ENCODE data around the gene IFI44. TPM values are rescaled to one million over a fixed set of nuclear protein-coding genes. Genes with fewer than 3 reads are reported as not detected.
A peak's percentile ranks its signal among the peaks of the same experiment; 100 is the strongest.

IFI44 gene
- total RNA-seq (2014; rRNA removed; shearing (Covaris generic)) = not detected in 2 replicates

- no peak within 1 kb of the TSS for H3K4me3 ChIP-seq (ENCODE audit: insufficient read depth, low read depth, low read length)
- H3K27me3 ChIP-seq (ENCODE audit: control insufficient read depth, insufficient read depth, low read length) = no peaks in the 10 kb centered on the region; the same call in 1 of the 2 replicates
- no peak for DNase-seq
- no peaks in the 10 kb centered on the region for H3K36me3 ChIP-seq (replicated peaks; ENCODE audit: control insufficient read depth, insufficient read depth, low read length)
Observed at GRCh38 chr1:78649628-78650027, at the start of gene IFI44. Gene IFI44, plus strand, starts transcription at chr1:78649831. Its CDS starts 365 bp downstream, at chr1:78650196.

GRCh38 chr1:78601068-78601467 lies 48.6 kb upstream of the IFI44 start:
- no peaks in the 10 kb centered on the region for H3K27me3 ChIP-seq (ENCODE audit: control insufficient read depth, insufficient read depth, low read length)
- no peaks in the 10 kb centered on the region for H3K36me3 ChIP-seq (replicated peaks; ENCODE audit: control insufficient read depth, insufficient read depth, low read length)
- no peak overlapping the region for H3K4me3 ChIP-seq (ENCODE audit: insufficient read depth, low read depth, low read length)
- DNase-seq = no peak

DNA sequence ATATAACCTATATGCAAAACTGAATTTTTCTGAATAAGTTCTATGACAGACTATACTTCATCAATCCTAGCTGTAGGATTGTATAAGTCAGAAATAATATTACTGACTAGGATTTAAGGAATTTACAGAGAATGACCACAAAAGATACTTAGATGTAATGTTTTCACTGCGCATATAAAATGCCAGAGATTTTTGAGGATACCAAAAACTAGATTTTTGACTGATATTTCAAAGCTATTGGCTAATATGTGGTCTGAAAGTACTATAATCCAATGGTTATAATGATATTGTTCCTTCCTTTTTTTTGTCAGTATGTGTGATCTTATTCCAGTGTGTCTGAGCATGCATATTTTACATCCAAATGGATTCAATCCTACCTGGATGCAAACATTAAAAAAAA lies 46.4 kb upstream of the IFI44 start:
- Histone ChIP-seq H3K36me3 (replicated peaks; ENCODE audit: control insufficient read depth, insufficient read depth, low read length) (no peaks in the 10 kb centered on the region), H3K4me3 (ENCODE audit: insufficient read depth, low read depth, low read length) (no peak overlapping the region), H3K27me3 (ENCODE audit: control insufficient read depth, insufficient read depth, low read length) (no peaks in the 10 kb centered on the region)
- no peak for DNase-seq

DNA sequence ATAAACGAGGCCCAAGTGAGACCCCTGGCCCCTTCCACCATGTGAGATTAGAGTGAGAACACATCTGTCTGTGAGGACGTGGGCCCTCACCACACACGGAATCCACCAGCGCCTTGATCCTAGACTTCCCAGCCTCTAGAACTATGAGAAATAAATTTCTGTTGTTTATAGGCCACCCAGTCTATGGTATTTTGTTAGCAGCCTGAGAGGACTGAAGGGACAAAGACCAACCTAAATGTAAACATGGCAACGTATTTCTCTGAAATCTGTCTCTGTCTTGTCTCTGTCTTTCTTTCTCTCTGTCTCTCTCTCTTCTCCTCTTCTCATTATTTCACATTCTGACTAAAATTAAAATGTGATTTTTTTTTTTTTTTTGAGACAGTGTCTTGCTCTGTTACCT lies 45.0 kb upstream of the IFI44 start:
- H3K36me3 ChIP-seq (replicated peaks; ENCODE audit: control insufficient read depth, insufficient read depth, low read length) = no peaks in the 10 kb centered on the region
- no peak for DNase-seq
- no peak overlapping the region for H3K4me3 ChIP-seq (ENCODE audit: insufficient read depth, low read depth, low read length)
- H3K27me3 ChIP-seq (ENCODE audit: control insufficient read depth, insufficient read depth, low read length) = no peaks in the 10 kb centered on the region

- H3K4me3 ChIP-seq (ENCODE audit: insufficient read depth, low read depth, low read length) = no peak overlapping the region
- DNase-seq = no peak
- H3K27me3 ChIP-seq (ENCODE audit: control insufficient read depth, insufficient read depth, low read length) = no peaks in the 10 kb centered on the region
- H3K36me3 ChIP-seq (replicated peaks; ENCODE audit: control insufficient read depth, insufficient read depth, low read length) = no peaks in the 10 kb centered on the region
Observed at GRCh38 chr1:78606274-78606673, 43.4 kb upstream of the IFI44 start.

DNA sequence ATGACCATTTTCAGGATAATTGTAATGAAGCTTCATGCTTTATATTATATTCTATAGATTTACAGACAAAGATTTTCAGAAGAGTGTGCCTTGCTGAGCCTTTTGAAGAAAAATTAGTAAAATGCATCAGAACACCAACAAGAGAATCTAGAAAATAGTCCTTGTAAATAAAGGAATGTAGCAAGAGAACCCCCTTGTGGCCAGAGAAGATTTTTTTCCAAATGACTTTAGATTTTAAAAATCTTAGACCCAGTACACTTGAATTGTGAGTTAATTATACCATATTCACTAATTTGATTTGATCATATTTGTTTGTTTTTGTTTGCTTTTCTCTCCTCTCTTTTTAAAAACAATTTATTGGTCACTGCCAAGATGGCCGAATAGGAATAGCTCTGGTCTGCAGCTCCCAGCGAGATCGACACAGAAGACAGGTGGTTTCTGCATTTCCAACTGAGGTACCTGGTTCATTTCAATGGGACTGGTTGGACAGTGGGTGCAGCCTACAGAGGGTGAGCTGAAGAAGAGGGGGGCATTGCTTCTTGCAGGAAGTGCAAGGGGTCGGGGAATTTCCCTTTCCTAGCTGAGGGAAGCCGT lies 42.2 kb upstream of the IFI44 start:
- Histone ChIP-seq H3K4me3 (ENCODE audit: insufficient read depth, low read depth, low read length) (no peak overlapping the region), H3K36me3 (replicated peaks; ENCODE audit: control insufficient read depth, insufficient read depth, low read length) (no peaks in the 10 kb centered on the region), H3K27me3 (ENCODE audit: control insufficient read depth, insufficient read depth, low read length) (no peaks in the 10 kb centered on the region)
- no peak for DNase-seq

DNA sequence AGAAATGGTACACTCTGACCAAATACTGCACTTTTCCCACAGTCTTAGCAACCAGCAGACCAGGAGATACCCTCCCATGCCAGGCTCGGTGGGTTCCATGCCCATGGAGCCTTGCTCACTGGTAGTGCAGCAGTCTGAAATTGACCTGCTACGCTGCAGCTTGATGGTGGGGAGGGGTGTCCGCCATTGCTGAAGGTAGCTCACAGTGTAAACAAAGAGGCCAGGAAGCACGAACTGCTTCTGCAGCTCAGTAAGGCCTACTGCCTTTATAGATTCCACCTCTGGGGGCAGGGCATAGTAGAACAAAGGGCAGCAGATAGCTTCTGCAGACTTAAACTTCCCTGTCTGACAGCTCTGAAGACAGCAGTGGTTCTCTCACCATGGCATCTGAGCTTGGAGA lies 41.7 kb upstream of the IFI44 start:
- DNase-seq = no peak
- no peaks in the 10 kb centered on the region for H3K27me3 ChIP-seq (ENCODE audit: control insufficient read depth, insufficient read depth, low read length)
- H3K36me3 ChIP-seq (replicated peaks; ENCODE audit: control insufficient read depth, insufficient read depth, low read length) = no peaks in the 10 kb centered on the region
- no peak overlapping the region for H3K4me3 ChIP-seq (ENCODE audit: insufficient read depth, low read depth, low read length)

DNA sequence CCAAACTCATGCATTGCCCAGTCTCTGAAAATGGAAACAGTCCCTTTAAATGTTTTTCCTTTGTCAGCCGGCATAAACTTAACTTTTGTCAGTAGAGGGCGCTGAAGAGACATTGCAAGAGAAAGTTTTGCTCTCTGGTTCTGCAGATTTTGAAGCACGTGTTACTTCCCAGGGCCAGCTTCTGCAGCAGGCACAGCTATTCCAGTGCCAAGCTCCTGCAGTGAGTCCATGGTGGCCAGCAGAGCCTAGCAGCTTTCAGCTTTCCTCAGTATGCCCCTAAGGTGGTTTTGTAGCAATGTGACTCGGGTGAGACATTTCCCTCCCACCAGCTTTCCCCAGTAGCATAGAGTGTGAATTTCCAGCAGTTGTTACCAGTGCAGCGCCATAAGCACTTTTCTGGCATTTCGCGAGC lies 32.0 kb upstream of the IFI44 start:
- H3K36me3 ChIP-seq (replicated peaks; ENCODE audit: control insufficient read depth, insufficient read depth, low read length) = no peaks in the 10 kb centered on the region
- peak; percentile 11 for DNase-seq
- no peak overlapping the region for H3K4me3 ChIP-seq (ENCODE audit: insufficient read depth, low read depth, low read length)
- no peaks in the 10 kb centered on the region; the same call in 1 of the 2 replicates for H3K27me3 ChIP-seq (ENCODE audit: control insufficient read depth, insufficient read depth, low read length)

GRCh38 chr1:78619032-78619431 lies 30.6 kb upstream of the IFI44 start:
- no peaks in the 10 kb centered on the region for H3K36me3 ChIP-seq (replicated peaks; ENCODE audit: control insufficient read depth, insufficient read depth, low read length)
- H3K4me3 ChIP-seq (ENCODE audit: insufficient read depth, low read depth, low read length) = no peak overlapping the region
- no peaks in the 10 kb centered on the region; the same call in 1 of the 2 replicates for H3K27me3 ChIP-seq (ENCODE audit: control insufficient read depth, insufficient read depth, low read length)
- DNase-seq = no peak

- H3K36me3 ChIP-seq (replicated peaks; ENCODE audit: control insufficient read depth, insufficient read depth, low read length) = no peaks in the 10 kb centered on the region
- no peak overlapping the region for H3K4me3 ChIP-seq (ENCODE audit: insufficient read depth, low read depth, low read length)
- no peaks in the 10 kb centered on the region; the same call in 1 of the 2 replicates for H3K27me3 ChIP-seq (ENCODE audit: control insufficient read depth, insufficient read depth, low read length)
Observed at GRCh38 chr1:78619446-78619802, 30.2 kb upstream of the IFI44 start.

GRCh38 chr1:78619803-78620579 lies 29.6 kb upstream of the IFI44 start, which contains the start of gene IFI44L:
Gene IFI44L, plus strand, starts transcription at chr1:78620448. Its CDS starts 7,468 bp downstream, at chr1:78627916.
- Histone ChIP-seq H3K4me3 (ENCODE audit: insufficient read depth, low read depth, low read length) (no peak within 1 kb of the TSS), H3K36me3 (replicated peaks; ENCODE audit: control insufficient read depth, insufficient read depth, low read length) (no peaks in the 10 kb centered on the region), H3K27me3 (ENCODE audit: control insufficient read depth, insufficient read depth, low read length) (no peaks in the 10 kb centered on the region; the same call in 1 of the 2 replicates)
- DNase-seq = no peak

More at GRCh38 chr1:78619446-78619802, 30.2 kb upstream of the IFI44 start:
- no peak for DNase-seq

DNA sequence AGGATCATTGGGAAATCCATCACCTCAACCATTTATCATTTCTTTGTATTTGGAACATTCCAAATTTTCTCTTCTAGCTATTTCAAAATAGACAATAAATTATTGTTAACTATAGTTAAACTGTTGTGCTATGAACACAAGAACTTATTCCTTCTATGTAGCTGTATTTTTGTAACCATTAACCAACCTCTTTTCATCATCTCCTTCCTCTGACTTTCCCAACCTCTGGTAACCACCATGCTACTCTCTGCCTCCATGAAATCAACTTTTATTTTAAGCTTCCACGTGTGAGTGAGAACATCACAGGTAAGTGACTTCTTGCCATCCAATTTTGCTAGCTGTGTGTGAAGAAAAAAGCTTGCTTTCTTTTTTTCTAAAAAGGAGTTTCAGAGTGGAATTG lies 29.0 kb upstream of the IFI44 start:
- no peaks in the 10 kb centered on the region for H3K36me3 ChIP-seq (replicated peaks; ENCODE audit: control insufficient read depth, insufficient read depth, low read length)
- no peak for DNase-seq
- no peak overlapping the region for H3K4me3 ChIP-seq (ENCODE audit: insufficient read depth, low read depth, low read length)
- no peaks in the 10 kb centered on the region for H3K27me3 ChIP-seq (ENCODE audit: control insufficient read depth, insufficient read depth, low read length)

DNA sequence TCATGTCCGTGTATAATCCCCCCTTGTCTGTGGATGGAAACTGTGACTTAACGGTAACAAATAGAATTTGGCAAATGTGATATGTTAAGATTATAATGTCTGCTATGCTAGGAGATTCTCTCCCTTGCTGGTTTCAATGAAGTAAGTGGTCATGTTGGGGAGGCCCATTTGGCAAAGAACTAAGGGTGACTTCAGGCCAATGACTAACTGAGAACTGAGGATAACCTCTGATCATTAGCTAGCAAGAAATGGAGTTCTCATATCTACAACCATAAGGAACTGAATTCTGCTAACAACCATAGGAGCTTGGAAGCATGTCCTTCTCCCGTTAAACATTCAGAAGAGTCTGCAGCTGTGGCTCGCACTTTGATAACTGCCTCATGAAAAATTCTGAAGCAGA lies 27.1 kb upstream of the IFI44 start:
- H3K4me3 ChIP-seq (ENCODE audit: insufficient read depth, low read depth, low read length) = no peak overlapping the region
- H3K27me3 ChIP-seq (ENCODE audit: control insufficient read depth, insufficient read depth, low read length) = no peaks in the 10 kb centered on the region
- H3K36me3 ChIP-seq (replicated peaks; ENCODE audit: control insufficient read depth, insufficient read depth, low read length) = no peaks in the 10 kb centered on the region
- DNase-seq = no peak

- Histone ChIP-seq H3K36me3 (replicated peaks; ENCODE audit: control insufficient read depth, insufficient read depth, low read length) (no peaks in the 10 kb centered on the region), H3K4me3 (ENCODE audit: insufficient read depth, low read depth, low read length) (no peak overlapping the region), H3K27me3 (ENCODE audit: control insufficient read depth, insufficient read depth, low read length) (no peaks in the 10 kb centered on the region; the same call in 1 of the 2 replicates)
- DNase-seq = no peak
Observed at GRCh38 chr1:78624035-78624434, 25.6 kb upstream of the IFI44 start.

DNA sequence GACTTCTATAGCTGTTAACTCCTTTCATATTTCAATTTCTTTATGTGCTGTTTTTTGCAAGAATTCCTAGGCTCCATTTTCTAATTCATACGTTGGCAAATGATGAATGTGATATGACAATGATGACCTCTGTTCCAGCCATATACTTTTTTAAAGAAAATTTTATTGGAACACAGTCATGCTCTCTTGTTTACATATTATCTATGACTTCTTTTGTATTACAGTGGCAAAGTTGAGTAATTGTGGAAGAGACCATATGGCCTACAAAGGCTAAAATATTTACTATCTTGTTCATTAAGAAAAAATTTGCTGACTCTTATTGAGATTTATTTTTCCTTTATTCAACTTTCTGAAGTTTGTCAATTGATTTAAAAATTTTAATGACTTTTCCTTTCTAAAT lies 22.3 kb upstream of the IFI44 start:
- no peak for DNase-seq
- Histone ChIP-seq H3K4me3 (ENCODE audit: insufficient read depth, low read depth, low read length) (no peak overlapping the region), H3K27me3 (ENCODE audit: control insufficient read depth, insufficient read depth, low read length) (no peaks in the 10 kb centered on the region; the same call in 1 of the 2 replicates)

More for the DNA sequence above, 22.3 kb upstream of the IFI44 start:
- no peaks in the 10 kb centered on the region for H3K36me3 ChIP-seq (replicated peaks; ENCODE audit: control insufficient read depth, insufficient read depth, low read length)

Measured in H7 (cell line).